ENCODE results near the gene PGPEP1. TPM values are rescaled to one million over a fixed set of nuclear protein-coding genes. Genes with fewer than 3 reads are reported as not detected.
A peak's percentile ranks its signal among the peaks of the same experiment; 100 is the strongest.
"Not testable (repeated sequence)": the region's sequence is repeated elsewhere in the genome, so short reads cannot be mapped to it uniquely, and the experiment has no call there.

Gene PGPEP1
- total RNA-seq, 1 experiment from 2014 or later = 11.4 TPM

DNA sequence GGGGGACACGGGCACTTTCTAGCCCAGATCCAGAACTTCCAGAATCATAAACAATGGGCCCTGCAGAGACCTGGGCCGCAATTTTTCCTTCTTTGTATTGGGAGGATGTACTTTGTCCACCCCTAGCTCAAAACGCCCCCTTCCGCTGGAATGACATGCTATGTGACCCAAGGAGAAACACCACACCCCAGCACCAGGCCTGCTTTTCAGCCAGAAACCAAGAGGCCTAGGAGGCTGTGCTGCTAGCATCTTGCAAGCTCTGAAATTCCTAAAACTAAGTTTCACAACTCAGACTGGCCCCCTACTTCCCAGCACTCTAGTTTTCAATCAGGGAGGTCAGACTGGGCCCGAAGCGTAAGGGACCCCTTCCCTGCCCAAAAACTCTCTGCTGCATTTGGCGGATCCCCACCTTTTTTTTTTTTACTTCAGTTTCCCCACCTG lies 18.1 kb upstream of the PGPEP1 start:
- TSS peak; percentile 67 for BruUV-seq (replicated peaks)

DNA sequence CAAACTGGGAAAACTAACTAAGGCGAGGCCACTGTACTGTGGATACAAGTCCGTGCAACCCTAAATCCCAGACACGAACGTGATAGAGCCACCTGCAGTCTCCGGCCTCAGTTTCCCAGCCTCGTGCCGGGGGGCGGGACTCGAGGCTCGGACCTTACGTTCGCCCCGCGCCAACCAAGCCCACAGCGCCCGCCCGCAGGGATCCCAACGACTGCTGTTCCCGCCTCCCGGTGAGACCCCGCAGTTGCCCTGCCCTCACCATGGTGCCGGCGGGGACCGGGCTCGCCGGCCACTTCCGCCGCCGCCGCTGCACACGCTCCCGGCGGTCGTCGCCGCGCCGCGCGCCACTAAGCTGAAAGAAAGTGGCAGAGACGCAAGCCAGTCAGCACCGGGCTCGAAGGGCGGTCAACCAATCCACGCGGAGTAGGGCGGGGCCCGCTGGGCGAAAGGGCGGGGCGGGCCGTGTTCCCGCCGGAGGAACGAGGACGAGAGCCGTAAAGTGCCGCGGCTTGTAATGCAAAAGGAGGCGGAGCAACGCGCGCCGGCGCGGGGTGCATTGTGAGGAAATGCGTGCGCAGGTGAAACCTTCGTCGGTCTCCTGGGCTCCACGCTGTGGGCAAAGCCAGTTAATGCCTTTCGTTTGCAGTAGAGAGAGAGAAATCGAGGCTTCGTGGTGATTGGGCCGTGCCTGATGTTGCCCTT lies 17.5 kb upstream of the PGPEP1 start, which contains the start of gene LSM4:
TSS of gene LSM4 (minus strand) at position 318 of the 702 bp plus-strand sequence. CDS start at position 262, 56 bp downstream.
- intact Hi-C loops (cut with micrococcal nuclease) = loop anchor here (1.0 to 10.0 kb wide), 2 partner anchors 44 to 118 kb away; partner anchors contain the start of gene RAB3A
- peak; percentile 99 for DNase-seq
- no peaks in the 10 kb centered on the region for H3K27me3 ChIP-seq (ENCODE audit: low read length)
- peak within 1 kb of the TSS; percentile 99 for H3K9ac ChIP-seq (ENCODE audit: low read length)
- no peaks in the 10 kb centered on the region for H3K9me3 ChIP-seq (ENCODE audit: low read length)
- no peaks in the 10 kb centered on the region for H3F3A ChIP-seq (ENCODE audit: low read length, unreplicated experiment)
- H2AFZ ChIP-seq (ENCODE audit: low read length) = peak within 1 kb of the TSS; percentile 90
- peaks cover 25% of the 10 kb centered on the region for H3K4me1 ChIP-seq (ENCODE audit: insufficient read depth, low read length)
- H3K27ac ChIP-seq (ENCODE audit: low read length) = peak within 1 kb of the TSS; percentile 73
- no peaks in the 10 kb centered on the region for H3K9me2 ChIP-seq (replicated peaks; ENCODE audit: low read length)
- CTCF ChIA-PET = interaction anchor here (0.5 to 2.2 kb wide), 5 partner anchors 13 to 99 kb away, joined by 3 to 36 read pairs (median 4); partner anchors contain the start of gene JUND
- no peaks in the 10 kb centered on the region for H4K20me1 ChIP-seq (ENCODE audit: low read length)
- TF ChIP-seq, protein P1, sequence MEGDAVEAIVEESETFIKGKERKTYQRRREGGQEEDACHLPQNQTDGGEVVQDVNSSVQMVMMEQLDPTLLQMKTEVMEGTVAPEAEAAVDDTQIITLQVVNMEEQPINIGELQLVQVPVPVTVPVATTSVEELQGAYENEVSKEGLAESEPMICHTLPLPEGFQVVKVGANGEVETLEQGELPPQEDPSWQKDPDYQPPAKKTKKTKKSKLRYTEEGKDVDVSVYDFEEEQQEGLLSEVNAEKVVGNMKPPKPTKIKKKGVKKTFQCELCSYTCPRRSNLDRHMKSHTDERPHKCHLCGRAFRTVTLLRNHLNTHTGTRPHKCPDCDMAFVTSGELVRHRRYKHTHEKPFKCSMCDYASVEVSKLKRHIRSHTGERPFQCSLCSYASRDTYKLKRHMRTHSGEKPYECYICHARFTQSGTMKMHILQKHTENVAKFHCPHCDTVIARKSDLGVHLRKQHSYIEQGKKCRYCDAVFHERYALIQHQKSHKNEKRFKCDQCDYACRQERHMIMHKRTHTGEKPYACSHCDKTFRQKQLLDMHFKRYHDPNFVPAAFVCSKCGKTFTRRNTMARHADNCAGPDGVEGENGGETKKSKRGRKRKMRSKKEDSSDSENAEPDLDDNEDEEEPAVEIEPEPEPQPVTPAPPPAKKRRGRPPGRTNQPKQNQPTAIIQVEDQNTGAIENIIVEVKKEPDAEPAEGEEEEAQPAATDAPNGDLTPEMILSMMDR (conservative IDR thresholded peaks at IDR 0.05; ENCODE audit: low read depth, low read length) = no peak
- no peak for TF ChIP-seq EZH2 (IDR thresholded peaks at IDR 0.05; ENCODE audit: low read length, unreplicated experiment)
- TF ChIP-seq EZH2phosphoT487 (IDR thresholded peaks at IDR 0.05; ENCODE audit: borderline replicate concordance, low read length) = no peak
- H3K79me2 ChIP-seq (ENCODE audit: low read length) = peaks cover 43% of the 10 kb centered on the region
- H3K36me3 ChIP-seq (ENCODE audit: low read depth, low read length) = 0 out of 2 replicates have a peak, but pooled peaks cover 3% of the 10 kb centered on the region
- peak; percentile 97 for ATAC-seq
- H3K4me2 ChIP-seq (ENCODE audit: low read length) = peak within 1 kb of the TSS; percentile 99
- H3K4me3 ChIP-seq (ENCODE audit: low read length) = peak within 1 kb of the TSS; percentile 97
- no TSS peak for BruUV-seq (replicated peaks)
- POLR2A ChIA-PET (ENCODE audit: unreplicated experiment) = interaction anchor here (0.5 to 1.8 kb wide), 7 partner anchors 31 to 1014 kb away, joined by 3 to 47 read pairs (median 4); partner anchors contain the start of gene JUND

More for the DNA sequence above, 18.1 kb upstream of the PGPEP1 start:
- CTCF ChIA-PET = interaction anchor here (0.6 to 2.2 kb wide), 3 partner anchors 42 to 715 kb away, joined by 3 to 36 read pairs (median 4); partner anchors contain the start of gene JUND
- Histone ChIP-seq H3K36me3 (ENCODE audit: low read depth, low read length) (0 out of 2 replicates have a peak, but pooled peaks cover 3% of the 10 kb centered on the region), H3F3A (ENCODE audit: low read length, unreplicated experiment) (no peaks in the 10 kb centered on the region), H2AFZ (ENCODE audit: low read length) (peak overlapping the region; percentile 83), H3K27ac (ENCODE audit: low read length) (peak overlapping the region; percentile 73), H3K9ac (ENCODE audit: low read length) (peak overlapping the region; percentile 99), H3K4me1 (ENCODE audit: insufficient read depth, low read length) (peaks cover 25% of the 10 kb centered on the region), H3K4me3 (ENCODE audit: low read length) (peak overlapping the region; percentile 97), H3K9me2 (replicated peaks; ENCODE audit: low read length) (no peaks in the 10 kb centered on the region), H3K4me2 (ENCODE audit: low read length) (peak overlapping the region; percentile 99), H3K79me2 (ENCODE audit: low read length) (peaks cover 47% of the 10 kb centered on the region), H4K20me1 (ENCODE audit: low read length) (no peaks in the 10 kb centered on the region), H3K27me3 (ENCODE audit: low read length) (no peaks in the 10 kb centered on the region), H3K9me3 (ENCODE audit: low read length) (no peaks in the 10 kb centered on the region)
- DNase-seq = peak; percentile 43
- ATAC-seq = peak; percentile 17; the same call in 1 of the 2 replicates
- intact Hi-C loops (cut with micrococcal nuclease) = loop anchor here (10.0 kb wide), 1 partner anchor 118 kb away; the partner anchor contains the start of gene RAB3A
- no peak for TF ChIP-seq EZH2 (IDR thresholded peaks at IDR 0.05; ENCODE audit: low read length, unreplicated experiment)
- TF ChIP-seq, protein P1 (conservative IDR thresholded peaks at IDR 0.05; ENCODE audit: low read depth, low read length) = peak; percentile 50; the same call in 1 of the 2 replicates
- POLR2A ChIA-PET (ENCODE audit: unreplicated experiment) = interaction anchor here (0.5 to 1.8 kb wide), 3 partner anchors 41 to 1013 kb away, joined by 3 to 47 read pairs (median 7); partner anchors contain the start of gene JUND

DNA sequence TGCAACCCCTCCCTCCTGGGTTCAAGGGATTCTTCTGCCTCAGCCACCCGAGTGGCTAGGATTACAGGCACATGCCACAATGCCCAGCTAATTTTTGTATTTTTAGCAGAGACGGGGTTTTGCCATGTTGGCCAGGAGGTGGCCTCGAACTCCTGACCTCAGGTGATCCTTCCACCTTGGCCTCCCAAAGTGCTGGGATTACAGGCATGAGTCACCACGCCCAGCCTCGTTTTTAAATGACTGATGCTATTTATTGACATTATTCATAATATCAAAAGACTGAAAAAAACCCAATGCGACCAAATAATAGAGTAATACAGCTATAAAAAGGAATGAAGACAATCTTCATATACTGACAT lies 16.0 kb upstream of the PGPEP1 start:
- H3K4me3 ChIP-seq (ENCODE audit: low read length); H3K9me2 ChIP-seq (replicated peaks; ENCODE audit: low read length); H3K9me3 ChIP-seq (ENCODE audit: low read length); BruUV-seq (replicated peaks); H3K27ac ChIP-seq (ENCODE audit: low read length); H2AFZ ChIP-seq (ENCODE audit: low read length); H3K9ac ChIP-seq (ENCODE audit: low read length); H3K27me3 ChIP-seq (ENCODE audit: low read length); ATAC-seq; H3K36me3 ChIP-seq (ENCODE audit: low read depth, low read length); H3K4me2 ChIP-seq (ENCODE audit: low read length); H3F3A ChIP-seq (ENCODE audit: low read length, unreplicated experiment); H4K20me1 ChIP-seq (ENCODE audit: low read length): not testable (repeated sequence)
- POLR2A ChIA-PET (ENCODE audit: unreplicated experiment) = interaction anchor here (0.9 kb wide), 1 partner anchor 43 kb away, joined by 3 read pairs; the partner anchor contains the start of gene JUND
- DNase-seq = peak; percentile 40
- CTCF ChIA-PET = interaction anchor here (0.7 to 1.0 kb wide), 2 partner anchors 45 to 352 kb away, joined by 5 to 8 read pairs; no protein-coding TSS in a partner anchor
- Histone ChIP-seq H3K4me1 (ENCODE audit: insufficient read depth, low read length) (peaks cover 25% of the 10 kb centered on the region), H3K79me2 (ENCODE audit: low read length) (peaks cover 36% of the 10 kb centered on the region)
- intact Hi-C loops (cut with micrococcal nuclease) = loop anchor here (10.0 kb wide), 1 partner anchor 120 kb away; the partner anchor contains the start of gene RAB3A
